A549 (cell line): ENCODE data around the gene ITGA5.

Experiments
- CTCF ChIP-seq: fragments of >200 bp; sonication (Bioruptor Twin); formaldehyde crosslinking; IDR thresholded peaks from 3 replicates; pipeline ENCODE4 v1.5.1; 2016
- RAD21 ChIP-seq, 2 experiments: fragments of >200 bp in 1 of 2; sonication (Bioruptor Twin) in 1 of 2; formaldehyde crosslinking in 1 of 2; IDR thresholded peaks in 1 of 2; conservative IDR thresholded peaks in 1 of 2; 2 replicates in 1 of 2; 3 replicates in 1 of 2; pipeline ENCODE4 v1.6.1; 2012 to 2018; ENCODE audit warnings: inconsistent platforms in 1 of 2
- SMC3 ChIP-seq: fragments of >200 bp; sonication (Bioruptor Twin); formaldehyde crosslinking; IDR thresholded peaks from 3 replicates; pipeline ENCODE4 v1.6.1; 2018; ENCODE audit warnings: inconsistent platforms

GRCh38 chr12:54409267-54409666 lies 9.8 kb downstream of the ITGA5 start:
- TF ChIP-seq SMC3 (no peak), RAD21 (conservative IDR thresholded peaks at IDR 0.05 in 1 of 2, IDR thresholded peaks at IDR 0.05 in 1 of 2) (no peak), CTCF (no peak)
